ENCODE data around the gene ASMTL. TPM values are rescaled to one million over a fixed set of nuclear protein-coding genes. Genes with fewer than 3 reads are reported as not detected.

Gene ASMTL
- total RNA-seq, 2 donors from 2014 or later, result 26.4 to 27.7 TPM

Other genes starting within 250 kb of the ASMTL start
- under 1 TPM in 1 of 2 donors, not detected in 1; 0.12 TPM for gene CRLF2, start 240.3 kb downstream of the ASMTL start, total RNA-seq
- gene CSF2RA, start 184.1 kb downstream of the ASMTL start, total RNA-seq, result 10 to 100 TPM in 1 of 2 donors, 1 to 10 TPM in 1; 4.6 to 14.6 TPM
- 1 to 10 TPM; 8.0 to 9.9 TPM for gene IL3RA, start 116.1 kb downstream of the ASMTL start, total RNA-seq
- 100 to 1,000 TPM; 171 to 206 TPM for gene SLC25A6, start 60.8 kb downstream of the ASMTL start, total RNA-seq
- gene P2RY8, start 84.3 kb upstream of the ASMTL start, total RNA-seq, result 1 to 10 TPM; 1.8 to 3.0 TPM
- gene AKAP17A, start 138.7 kb upstream of the ASMTL start, total RNA-seq, result 10 to 100 TPM; 16.1 to 22.3 TPM
- under 1 TPM in 1 of 2 donors, not detected in 1; 0.24 TPM for gene ASMT, start 162.2 kb upstream of the ASMTL start, total RNA-seq